ENCODE results near the gene CPN2.

DNA sequence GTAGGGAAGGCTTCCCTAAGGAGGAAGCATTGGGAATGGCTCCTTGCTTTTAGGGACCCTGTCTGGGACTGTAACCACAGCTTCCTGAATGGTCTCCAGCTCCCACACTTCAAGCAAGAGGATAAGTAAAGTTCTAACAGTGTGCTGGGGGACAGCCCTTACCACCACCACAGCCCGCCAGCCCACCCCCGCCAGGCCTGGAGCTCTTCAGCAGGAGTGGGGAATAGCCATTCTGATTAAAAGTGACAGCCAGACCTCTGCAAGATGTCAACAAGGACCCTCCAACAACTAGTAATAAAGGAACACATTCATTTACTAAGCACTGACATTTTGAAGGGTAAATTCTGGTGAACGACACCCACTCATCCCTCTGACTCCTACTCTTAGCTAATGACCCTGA is 49.4 kb downstream of the CPN2 start:
- TF ChIP-seq, protein P1, sequence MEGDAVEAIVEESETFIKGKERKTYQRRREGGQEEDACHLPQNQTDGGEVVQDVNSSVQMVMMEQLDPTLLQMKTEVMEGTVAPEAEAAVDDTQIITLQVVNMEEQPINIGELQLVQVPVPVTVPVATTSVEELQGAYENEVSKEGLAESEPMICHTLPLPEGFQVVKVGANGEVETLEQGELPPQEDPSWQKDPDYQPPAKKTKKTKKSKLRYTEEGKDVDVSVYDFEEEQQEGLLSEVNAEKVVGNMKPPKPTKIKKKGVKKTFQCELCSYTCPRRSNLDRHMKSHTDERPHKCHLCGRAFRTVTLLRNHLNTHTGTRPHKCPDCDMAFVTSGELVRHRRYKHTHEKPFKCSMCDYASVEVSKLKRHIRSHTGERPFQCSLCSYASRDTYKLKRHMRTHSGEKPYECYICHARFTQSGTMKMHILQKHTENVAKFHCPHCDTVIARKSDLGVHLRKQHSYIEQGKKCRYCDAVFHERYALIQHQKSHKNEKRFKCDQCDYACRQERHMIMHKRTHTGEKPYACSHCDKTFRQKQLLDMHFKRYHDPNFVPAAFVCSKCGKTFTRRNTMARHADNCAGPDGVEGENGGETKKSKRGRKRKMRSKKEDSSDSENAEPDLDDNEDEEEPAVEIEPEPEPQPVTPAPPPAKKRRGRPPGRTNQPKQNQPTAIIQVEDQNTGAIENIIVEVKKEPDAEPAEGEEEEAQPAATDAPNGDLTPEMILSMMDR (conservative IDR thresholded peaks at IDR 0.05; ENCODE audit: low read length), result no peak
- TF ChIP-seq EZH2phosphoT487 (IDR thresholded peaks at IDR 0.05; ENCODE audit: borderline replicate concordance), result no peak
